K562 (cell line): ENCODE results near the gene WFIKKN2. TPM values are rescaled to one million over a fixed set of nuclear protein-coding genes. Genes with fewer than 3 reads are reported as not detected.
A peak's percentile ranks its signal among the peaks of the same experiment; 100 is the strongest.

Source experiments
- EWSR1 ChIP-seq: fragments of 450-650 bp; IDR thresholded peaks from 2 replicates; pipeline ENCODE4 v1.6.1; 2018; ENCODE audit warnings: borderline replicate concordance, mild to moderate bottlenecking, low read depth, moderate library complexity; ENCODE audit not compliant: partially characterized antibody
- FOXA3 ChIP-seq, 2 experiments: fragments of 450-650 bp in 1 of 2; sonication (generic) in 1 of 2; formaldehyde crosslinking; IDR thresholded peaks in 1 of 2; conservative IDR thresholded peaks in 1 of 2; 2 replicates each; pipeline versions ENCODE4 v1.4.0 to v1.8.0; 2020 to 2022; ENCODE audit warnings: mild to moderate bottlenecking in 2 of 2, missing genetic modification reagents in 1 of 2
- HDAC1 ChIP-seq, 2 experiments: fragments of 450-650 bp; IDR thresholded peaks; 2 replicates each; pipeline ENCODE4 v1.6.1; 2016 to 2017; ENCODE audit warnings: inconsistent platforms in 1 of 2, mild to moderate bottlenecking in 1 of 2, moderate library complexity in 1 of 2
- HMG20B ChIP-seq: fragments of 250-450 bp; sonication (Bioruptor Pico); IDR thresholded peaks from 2 replicates; pipeline ENCODE4 v1.5.0; 2021; ENCODE audit warnings: mild to moderate bottlenecking
- ILF3 ChIP-seq: fragments of 450-650 bp; IDR thresholded peaks from 2 replicates; pipeline ENCODE4 v1.6.1; 2018; ENCODE audit warnings: antibody characterized with exemption, mild to moderate bottlenecking, moderate library complexity, borderline replicate concordance
- KDM2B ChIP-seq: fragments of 250-450 bp; sonication (Bioruptor Pico); IDR thresholded peaks from 2 replicates; pipeline ENCODE4 v1.8.0; 2021; ENCODE audit warnings: mild to moderate bottlenecking, moderate library complexity
- NELFE ChIP-seq: IDR thresholded peaks from 2 replicates; pipeline ENCODE4 v1.6.1; 2011; ENCODE audit warnings: mild to moderate bottlenecking; ENCODE audit not compliant: insufficient read depth, insufficient read length
- PYGO2 ChIP-seq: fragments of 450-650 bp; IDR thresholded peaks from 2 replicates; pipeline ENCODE4 v1.6.1; 2016; ENCODE audit warnings: mild to moderate bottlenecking, missing genetic modification characterization, moderate library complexity, missing compliant biosample characterization
- SPI1 ChIP-seq: IDR thresholded peaks from 2 replicates; pipeline ENCODE4 v1.6.1; 2011; ENCODE audit warnings: low read depth, low read length, control low read depth, borderline replicate concordance
- YBX1 ChIP-seq: fragments of 450-650 bp; IDR thresholded peaks from 2 replicates; pipeline ENCODE4 v1.7.1; 2016; ENCODE audit warnings: mild to moderate bottlenecking
- ZNF699 ChIP-seq: fragments of 250-450 bp; sonication (Bioruptor Pico); IDR thresholded peaks from 2 replicates; pipeline ENCODE4 v1.8.0; 2021; ENCODE audit warnings: mild to moderate bottlenecking, moderate library complexity; ENCODE audit not compliant: insufficient replicate concordance
- polyA plus RNA-seq, 8 experiments: library from polyadenylated mRNA; depleted of rRNA in 4 of 8; stranded (reverse) in 5 of 8; unstranded in 3 of 8; fragments of >200 nt; fragmentation: Nextera tagmentation in 2 of 8; fragmentation: Illumina TruSeq in 1 of 8; extraction: Ambion mirVana in 2 of 8; extraction: Trizol in 1 of 8; gene quantifications; 2 replicates each; pipeline versions ENCODE4 v1.2.1 to v1.2.3, GENCODE V29; 2011 to 2014; ENCODE audit warnings: inconsistent platforms in 1 of 8, missing spikeins in 1 of 8
- total RNA-seq, 7 experiments: library from RNA; depleted of rRNA in 6 of 7; stranded (reverse); fragments of >200 nt in 6 of 7; fragmentation: Illumina TruSeq in 2 of 7; extraction: Trizol in 2 of 7; gene quantifications; 2 replicates each; pipeline versions ENCODE4 v1.2.1 to v1.2.3, GENCODE V29; 2011 to 2021; ENCODE audit warnings: low replicate concordance in 1 of 7
- TF ChIP-seq, protein P1 (sequence below): fragments of 450-650 bp; IDR thresholded peaks from 2 replicates; pipeline ENCODE4 v1.6.1; 2016; ENCODE audit warnings: mild to moderate bottlenecking
- TF ChIP-seq, protein P2 (sequence below), 2 experiments: fragments of 150-350 bp in 1 of 2; IDR thresholded peaks; 2 replicates each; pipeline ENCODE4 v1.6.1; 2012 to 2016; ENCODE audit warnings: low read depth in 2 of 2, low read length in 2 of 2, mild to moderate bottlenecking in 1 of 2, moderate library complexity in 1 of 2
- TF ChIP-seq, protein P3 (sequence below): fragments of 250-450 bp; sonication (Bioruptor Pico); IDR thresholded peaks from 2 replicates; pipeline ENCODE4 v1.9.0; 2021; ENCODE audit warnings: mild to moderate bottlenecking, inconsistent platforms
- TF ChIP-seq, protein P4 (sequence below): sonication (generic); formaldehyde crosslinking; IDR thresholded peaks from 2 replicates; pipeline ENCODE4 v1.5.0; 2020; ENCODE audit warnings: missing genetic modification reagents

WFIKKN2 gene
- total and polyA plus RNA-seq, 9 of the 15 experiments (the other 6 are each of a cell fraction or from before 2014, with no cell fraction given): 0.07 TPM; not detected in 8

DNA sequence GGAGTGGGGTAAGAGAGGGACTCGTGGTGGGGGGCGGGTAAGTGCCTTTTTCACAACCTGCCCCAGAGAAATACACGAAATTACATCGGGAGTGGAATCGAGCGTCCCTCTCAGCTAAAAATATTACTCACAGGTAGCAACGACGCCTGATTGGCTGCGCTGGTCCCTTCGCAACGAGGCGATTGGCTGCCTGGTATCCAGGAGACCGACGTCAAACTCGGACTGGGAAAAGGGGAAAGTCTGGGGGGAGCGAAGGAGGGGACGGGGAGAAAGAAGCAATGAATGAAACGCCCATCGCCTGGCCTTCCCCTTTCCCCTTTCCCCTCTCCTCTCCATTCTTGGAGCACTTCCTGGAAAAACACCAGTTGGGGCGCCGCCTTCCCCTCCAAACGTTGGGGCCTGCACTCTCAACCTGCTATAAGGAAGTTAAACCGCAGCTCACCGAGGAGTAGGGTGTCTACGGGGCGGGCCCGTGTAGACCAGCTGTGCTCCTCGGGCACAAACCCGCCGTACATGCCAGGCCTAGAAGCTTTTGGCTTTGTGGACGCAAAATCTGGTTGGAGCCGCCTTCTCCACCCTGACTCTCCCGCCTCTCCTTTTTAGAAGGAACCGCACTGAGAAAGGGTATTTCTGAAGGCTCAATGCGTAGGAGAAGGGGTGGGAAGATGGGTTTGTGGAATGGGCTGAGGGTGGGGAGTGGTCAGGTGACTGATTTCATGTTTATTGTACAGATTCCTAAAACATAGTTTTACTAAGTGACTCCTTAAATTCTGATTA, 32.2 kb downstream of the WFIKKN2 start (continued):
- TF ChIP-seq, protein P1, sequence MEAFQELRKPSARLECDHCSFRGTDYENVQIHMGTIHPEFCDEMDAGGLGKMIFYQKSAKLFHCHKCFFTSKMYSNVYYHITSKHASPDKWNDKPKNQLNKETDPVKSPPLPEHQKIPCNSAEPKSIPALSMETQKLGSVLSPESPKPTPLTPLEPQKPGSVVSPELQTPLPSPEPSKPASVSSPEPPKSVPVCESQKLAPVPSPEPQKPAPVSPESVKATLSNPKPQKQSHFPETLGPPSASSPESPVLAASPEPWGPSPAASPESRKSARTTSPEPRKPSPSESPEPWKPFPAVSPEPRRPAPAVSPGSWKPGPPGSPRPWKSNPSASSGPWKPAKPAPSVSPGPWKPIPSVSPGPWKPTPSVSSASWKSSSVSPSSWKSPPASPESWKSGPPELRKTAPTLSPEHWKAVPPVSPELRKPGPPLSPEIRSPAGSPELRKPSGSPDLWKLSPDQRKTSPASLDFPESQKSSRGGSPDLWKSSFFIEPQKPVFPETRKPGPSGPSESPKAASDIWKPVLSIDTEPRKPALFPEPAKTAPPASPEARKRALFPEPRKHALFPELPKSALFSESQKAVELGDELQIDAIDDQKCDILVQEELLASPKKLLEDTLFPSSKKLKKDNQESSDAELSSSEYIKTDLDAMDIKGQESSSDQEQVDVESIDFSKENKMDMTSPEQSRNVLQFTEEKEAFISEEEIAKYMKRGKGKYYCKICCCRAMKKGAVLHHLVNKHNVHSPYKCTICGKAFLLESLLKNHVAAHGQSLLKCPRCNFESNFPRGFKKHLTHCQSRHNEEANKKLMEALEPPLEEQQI: no peak
- TF ChIP-seq, protein P2, sequence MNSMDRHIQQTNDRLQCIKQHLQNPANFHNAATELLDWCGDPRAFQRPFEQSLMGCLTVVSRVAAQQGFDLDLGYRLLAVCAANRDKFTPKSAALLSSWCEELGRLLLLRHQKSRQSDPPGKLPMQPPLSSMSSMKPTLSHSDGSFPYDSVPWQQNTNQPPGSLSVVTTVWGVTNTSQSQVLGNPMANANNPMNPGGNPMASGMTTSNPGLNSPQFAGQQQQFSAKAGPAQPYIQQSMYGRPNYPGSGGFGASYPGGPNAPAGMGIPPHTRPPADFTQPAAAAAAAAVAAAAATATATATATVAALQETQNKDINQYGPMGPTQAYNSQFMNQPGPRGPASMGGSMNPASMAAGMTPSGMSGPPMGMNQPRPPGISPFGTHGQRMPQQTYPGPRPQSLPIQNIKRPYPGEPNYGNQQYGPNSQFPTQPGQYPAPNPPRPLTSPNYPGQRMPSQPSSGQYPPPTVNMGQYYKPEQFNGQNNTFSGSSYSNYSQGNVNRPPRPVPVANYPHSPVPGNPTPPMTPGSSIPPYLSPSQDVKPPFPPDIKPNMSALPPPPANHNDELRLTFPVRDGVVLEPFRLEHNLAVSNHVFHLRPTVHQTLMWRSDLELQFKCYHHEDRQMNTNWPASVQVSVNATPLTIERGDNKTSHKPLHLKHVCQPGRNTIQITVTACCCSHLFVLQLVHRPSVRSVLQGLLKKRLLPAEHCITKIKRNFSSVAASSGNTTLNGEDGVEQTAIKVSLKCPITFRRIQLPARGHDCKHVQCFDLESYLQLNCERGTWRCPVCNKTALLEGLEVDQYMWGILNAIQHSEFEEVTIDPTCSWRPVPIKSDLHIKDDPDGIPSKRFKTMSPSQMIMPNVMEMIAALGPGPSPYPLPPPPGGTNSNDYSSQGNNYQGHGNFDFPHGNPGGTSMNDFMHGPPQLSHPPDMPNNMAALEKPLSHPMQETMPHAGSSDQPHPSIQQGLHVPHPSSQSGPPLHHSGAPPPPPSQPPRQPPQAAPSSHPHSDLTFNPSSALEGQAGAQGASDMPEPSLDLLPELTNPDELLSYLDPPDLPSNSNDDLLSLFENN (IDR thresholded peaks at IDR 0.05; ENCODE audit: low read depth in 2 of 2, low read length in 2 of 2): no peak
- 0 out of 4 replicates have a peak, but pooled peaks of 1 of the 2 experiments have one; percentile 45 for TF ChIP-seq FOXA3 (CRISPR knock-in tag; conservative IDR thresholded peaks at IDR 0.05 in 1 of 2, IDR thresholded peaks at IDR 0.05 in 1 of 2)
- no peak for TF ChIP-seq NELFE
- TF ChIP-seq YBX1: no peak
- TF ChIP-seq KDM2B (CRISPR knock-in tag): no peak
- TF ChIP-seq, protein P3, sequence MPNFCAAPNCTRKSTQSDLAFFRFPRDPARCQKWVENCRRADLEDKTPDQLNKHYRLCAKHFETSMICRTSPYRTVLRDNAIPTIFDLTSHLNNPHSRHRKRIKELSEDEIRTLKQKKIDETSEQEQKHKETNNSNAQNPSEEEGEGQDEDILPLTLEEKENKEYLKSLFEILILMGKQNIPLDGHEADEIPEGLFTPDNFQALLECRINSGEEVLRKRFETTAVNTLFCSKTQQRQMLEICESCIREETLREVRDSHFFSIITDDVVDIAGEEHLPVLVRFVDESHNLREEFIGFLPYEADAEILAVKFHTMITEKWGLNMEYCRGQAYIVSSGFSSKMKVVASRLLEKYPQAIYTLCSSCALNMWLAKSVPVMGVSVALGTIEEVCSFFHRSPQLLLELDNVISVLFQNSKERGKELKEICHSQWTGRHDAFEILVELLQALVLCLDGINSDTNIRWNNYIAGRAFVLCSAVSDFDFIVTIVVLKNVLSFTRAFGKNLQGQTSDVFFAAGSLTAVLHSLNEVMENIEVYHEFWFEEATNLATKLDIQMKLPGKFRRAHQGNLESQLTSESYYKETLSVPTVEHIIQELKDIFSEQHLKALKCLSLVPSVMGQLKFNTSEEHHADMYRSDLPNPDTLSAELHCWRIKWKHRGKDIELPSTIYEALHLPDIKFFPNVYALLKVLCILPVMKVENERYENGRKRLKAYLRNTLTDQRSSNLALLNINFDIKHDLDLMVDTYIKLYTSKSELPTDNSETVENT (CRISPR knock-in tag): no peak
- TF ChIP-seq PYGO2 (tag): no peak
- peak in 1 of 2 experiments; percentile 83; a peak in 2 of 4 replicates for TF ChIP-seq HDAC1 (IDR thresholded peaks at IDR 0.05)
- no peak for TF ChIP-seq EWSR1
- no peak for TF ChIP-seq HMG20B (CRISPR knock-in tag)
- TF ChIP-seq, protein P4, sequence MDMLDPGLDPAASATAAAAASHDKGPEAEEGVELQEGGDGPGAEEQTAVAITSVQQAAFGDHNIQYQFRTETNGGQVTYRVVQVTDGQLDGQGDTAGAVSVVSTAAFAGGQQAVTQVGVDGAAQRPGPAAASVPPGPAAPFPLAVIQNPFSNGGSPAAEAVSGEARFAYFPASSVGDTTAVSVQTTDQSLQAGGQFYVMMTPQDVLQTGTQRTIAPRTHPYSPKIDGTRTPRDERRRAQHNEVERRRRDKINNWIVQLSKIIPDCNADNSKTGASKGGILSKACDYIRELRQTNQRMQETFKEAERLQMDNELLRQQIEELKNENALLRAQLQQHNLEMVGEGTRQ (CRISPR knock-in tag): no peak
- TF ChIP-seq ZNF699 (CRISPR knock-in tag): no peak
- peak; percentile 70; the same call in 1 of the 2 replicates for TF ChIP-seq SPI1
- TF ChIP-seq ILF3: no peak
